Measurements from ENCODE around the gene C2CD2. TPM values are rescaled to one million over a fixed set of nuclear protein-coding genes. Genes with fewer than 3 reads are reported as not detected.

The C2CD2 gene
- total and polyA plus RNA-seq, 2 donors (not counting 1 experiment from before 2014, with no cell fraction given), result 6.8 to 11.9 TPM

GRCh38 chr21:41837756-41838297 lies 116.0 kb downstream of the C2CD2 start:
- WGBS (ENCODE audit: insufficient coverage), result 78% methylated on average over 7 of the region's 7 CpGs
- no peaks in the 10 kb centered on the region for H3K27me3 Mint-ChIP-seq
- DNase-seq (no peak), ATAC-seq (ENCODE audit: low read depth) (no peak)
- peaks cover 6 to 39% of the 10 kb centered on the region in 2 donors for H3K4me1 ChIP-seq (ENCODE audit: control insufficient read depth in 2 of 2, insufficient read depth in 2 of 2, low read length in 2 of 2)
- peaks cover 41% of the 10 kb centered on the region for H3K4me1 Mint-ChIP-seq
- peaks cover 5% of the 10 kb centered on the region for H3K9me3 Mint-ChIP-seq (ENCODE audit: insufficient read depth)
- no peak overlapping the region for H2AFZ ChIP-seq (ENCODE audit: insufficient read depth, low read depth, low read length, poor library complexity, severe bottlenecking)
- ChIA-PET CTCF (interaction anchor here (0.8 to 1.4 kb wide), 3 partner anchors 280 to 576 kb away, joined by 3 to 5 read pairs (median 3); no protein-coding TSS in a partner anchor), POLR2A (no interaction called here)
- H3K4me2 ChIP-seq (replicated peaks; ENCODE audit: low read depth, low read length, poor library complexity, severe bottlenecking), result no peak overlapping the region
- no peak overlapping the region for H3K4me3 ChIP-seq (ENCODE audit: control extremely low read depth in 1 of 5, extremely low read depth in 1 of 5, insufficient read depth in 1 of 5, low read depth in 2 of 5, low read length in 4 of 5)
- intact Hi-C loops (cut with micrococcal nuclease), result no loop called here
- peaks cover 6 to 53% of the 10 kb centered on the region in 2 experiments for H3K36me3 ChIP-seq (replicated peaks in 1 of 2; ENCODE audit: control extremely low read depth in 1 of 2, control insufficient read depth in 1 of 2, extremely low read depth in 1 of 2, insufficient read depth in 2 of 2, low read length in 1 of 2)
- no peaks in the 10 kb centered on the region for H3K27me3 ChIP-seq (replicated peaks in 1 of 4; ENCODE audit: control extremely low read depth in 1 of 4, control insufficient read depth in 3 of 4, insufficient read depth in 4 of 4, low read length in 3 of 4)
- no peak overlapping the region for H3K27ac Mint-ChIP-seq
- H3K27ac ChIP-seq (ENCODE audit: low read length in 2 of 2), result no peak overlapping the region
- no peak overlapping the region for H3K4me3 Mint-ChIP-seq
- peaks cover 0 to 5% (median 1%) of the 10 kb centered on the region in 3 donors for H3K9me3 ChIP-seq (ENCODE audit: control extremely low read depth in 1 of 3, control insufficient read depth in 2 of 3, insufficient read depth in 1 of 3, low read length in 2 of 3)
- no peak for TF ChIP-seq EZH2 (IDR thresholded peaks at IDR 0.05; ENCODE audit: borderline replicate concordance, insufficient read depth, low read depth, low read length, poor library complexity, severe bottlenecking)
- TF ChIP-seq CTCF (IDR thresholded peaks at IDR 0.05), result no peak
- no peaks in the 10 kb centered on the region for H4K20me1 ChIP-seq (ENCODE audit: control insufficient read depth, insufficient read depth, low read length, poor library complexity, severe bottlenecking)
- H3K79me2 ChIP-seq (ENCODE audit: control insufficient read depth, insufficient read depth, low read length), result no peaks in the 10 kb centered on the region
- H3K9ac ChIP-seq (ENCODE audit: low read length), result no peak overlapping the region
